OCI-LY7 (cell line): ENCODE results near the gene UNKL. TPM values are rescaled to one million over a fixed set of nuclear protein-coding genes. Genes with fewer than 3 reads are reported as not detected.

ENCODE experiments used
- BruUV-seq: library from RNA; stranded (reverse); fragments of 400-500 nt; replicated peaks from 2 replicates; lab custom pipeline; 2021; lab: Mats Ljungman, UMichigan
- CTCF ChIA-PET: fragments of 300-600 bp; sonication (Branson Sonifier 250); formaldehyde crosslinking; loops from one replicate; lab custom pipeline; 2022; ENCODE audit warnings: antibody characterized with exemption; ENCODE audit not compliant: unreplicated experiment; lab: Charles Lee
- POLR2A ChIA-PET: fragments of 300-600 bp; sonication (Branson Sonifier 250); formaldehyde crosslinking; loops from one replicate; lab custom pipeline; 2022; ENCODE audit warnings: antibody characterized with exemption; lab: Charles Lee
- DNase-seq: peaks from one replicate; pipeline ENCODE4 v3.0.0-alpha.2; 2015; ENCODE audit warnings: low spot score
- H2AFZ ChIP-seq: fragments of 200-600 bp; sonication (generic), shearing (Covaris generic); 2 replicates; pipeline ENCODE4 v1.6.1; 2014; ENCODE audit warnings: mild to moderate bottlenecking, antibody characterized with exemption, low read length, moderate library complexity
- H3K27ac ChIP-seq: fragments of 200-600 bp; sonication (generic); 2 replicates; pipeline ENCODE4 v1.5.1; 2014; ENCODE audit warnings: mixed run types, low read depth, mild to moderate bottlenecking, moderate library complexity, low read length, inconsistent platforms; ENCODE audit not compliant: poor library complexity, severe bottlenecking
- H3K36me3 ChIP-seq: fragments of 200-600 bp; sonication (generic); 2 replicates; pipeline ENCODE4 v1.6.1; 2014; ENCODE audit warnings: mild to moderate bottlenecking, antibody characterized with exemption, low read length, moderate library complexity, mixed read lengths; ENCODE audit not compliant: insufficient read depth
- H3K4me1 ChIP-seq: fragments of 200-600 bp; sonication (generic); 2 replicates; pipeline ENCODE4 v1.5.1; 2014; ENCODE audit warnings: mild to moderate bottlenecking, low read length; ENCODE audit not compliant: insufficient read depth, poor library complexity, severe bottlenecking
- H3K4me2 ChIP-seq: fragments of 200-600 bp; sonication (generic); 2 replicates; pipeline ENCODE4 v1.6.1; 2014; ENCODE audit warnings: mild to moderate bottlenecking, low read length
- H3K4me3 ChIP-seq: fragments of 200-600 bp; sonication (generic); 2 replicates; pipeline ENCODE4 v1.5.1; 2014; ENCODE audit warnings: mild to moderate bottlenecking, low read depth, low read length; ENCODE audit not compliant: poor library complexity, severe bottlenecking
- H3K79me2 ChIP-seq: fragments of 200-600 bp; sonication (generic); 2 replicates; pipeline ENCODE4 v1.6.1; 2016; ENCODE audit warnings: low read depth, mild to moderate bottlenecking, low read length, moderate library complexity, mixed read lengths; ENCODE audit not compliant: insufficient read depth
- H3K9me2 ChIP-seq: fragments of 200-600 bp; sonication (generic); 2 replicates; pipeline ENCODE4 v1.6.1; 2016; ENCODE audit warnings: mild to moderate bottlenecking, low read length, mixed read lengths; ENCODE audit not compliant: insufficient read depth
- H3K9me3 ChIP-seq: fragments of 200-600 bp; sonication (generic); 2 replicates; pipeline ENCODE4 v1.6.1; 2014; ENCODE audit warnings: mild to moderate bottlenecking, mixed run types, low read length, mixed read lengths
- H4K20me1 ChIP-seq: fragments of 200-600 bp; sonication (generic); 2 replicates; pipeline ENCODE4 v1.6.1; 2014; ENCODE audit warnings: mild to moderate bottlenecking, antibody characterized with exemption, low read length, moderate library complexity, mixed read lengths; ENCODE audit not compliant: insufficient read depth
- CTCF ChIP-seq: fragments of 200-600 bp; sonication (generic); conservative IDR thresholded peaks from 2 replicates; pipeline ENCODE4 v1.5.1; 2014; ENCODE audit warnings: mild to moderate bottlenecking, antibody characterized with exemption, low read length, moderate library complexity, mixed read lengths
- EZH2phosphoT487 ChIP-seq: fragments of 200-600 bp; sonication (generic); IDR thresholded peaks from 2 replicates; pipeline ENCODE4 v1.6.1; 2018; ENCODE audit warnings: low read depth, borderline replicate concordance, mild to moderate bottlenecking, mixed run types, antibody characterized with exemption, low read length, moderate library complexity, mixed read lengths
- intact Hi-C: fragments of 100-400 bp; cut with micrococcal nuclease; formaldehyde crosslinking; loops from one replicate; pipeline ENCODE4 v1.10.0; 2022; ENCODE audit not compliant: unreplicated experiment
- total RNA-seq, 2 experiments: library from RNA; depleted of rRNA in 1 of 2; stranded (reverse); fragments of >200 nt in 1 of 2; shearing (Covaris generic) in 1 of 2; gene quantifications; 2 replicates each; pipeline ENCODE4 v1.2.3, GENCODE V29; 2014 to 2022

UNKL gene
- total RNA-seq, 2 experiments from 2014 or later: 31.0 to 33.7 TPM

GRCh38 chr16:1343428-1344242 lies 70.9 kb downstream of the UNKL start:
- DNase-seq: no peak
- Histone ChIP-seq H3K27ac (no peak overlapping the region), H3K4me3 (no peak overlapping the region), H3K4me1 (peaks cover 18% of the 10 kb centered on the region), H3K9me3 (no peaks in the 10 kb centered on the region), H2AFZ (no peak overlapping the region), H3K79me2 (no peaks in the 10 kb centered on the region), H3K9me2 (no peaks in the 10 kb centered on the region), H4K20me1 (no peaks in the 10 kb centered on the region), H3K36me3 (peaks cover 6% of the 10 kb centered on the region; the same call in 1 of the 2 replicates), H3K4me2 (peak overlapping the region; percentile 52; the same call in 1 of the 2 replicates)
- ChIA-PET POLR2A (no interaction called here), CTCF (interaction anchor here (1.1 kb wide), 1 partner anchor 11 kb away, joined by 5 read pairs; no protein-coding TSS in a partner anchor)
- TF ChIP-seq EZH2phosphoT487 (no peak), CTCF (no peak)
- intact Hi-C loops: no loop called here
- no TSS peak for BruUV-seq

- intact Hi-C loops: loop anchor here (1.0 kb wide), 1 partner anchor 11 kb away; no protein-coding TSS in a partner anchor
Observed at GRCh38 chr16:1342526-1343427, 71.7 kb downstream of the UNKL start.

More at GRCh38 chr16:1342526-1343427, 71.7 kb downstream of the UNKL start:
- CTCF ChIA-PET: interaction anchor here (0.5 to 1.1 kb wide), 9 partner anchors 11 to 1474 kb away, joined by 3 to 6 read pairs (median 5); partner anchors contain the start of gene PRSS21
- Histone ChIP-seq H2AFZ (peak overlapping the region; percentile 8; the same call in 1 of the 2 replicates), H3K9me2 (no peaks in the 10 kb centered on the region), H3K36me3 (no peaks in the 10 kb centered on the region), H3K4me2 (peak overlapping the region; percentile 76), H3K9me3 (no peaks in the 10 kb centered on the region), H4K20me1 (no peaks in the 10 kb centered on the region), H3K27ac (peak overlapping the region; percentile 55), H3K4me3 (peak overlapping the region; percentile 57), H3K79me2 (no peaks in the 10 kb centered on the region), H3K4me1 (peaks cover 18% of the 10 kb centered on the region)
- TF ChIP-seq CTCF: peak; percentile 31; the same call in 1 of the 2 replicates
- no peak for TF ChIP-seq EZH2phosphoT487
- BruUV-seq: no TSS peak
- POLR2A ChIA-PET: interaction anchor here (0.7 to 1.3 kb wide), 2 partner anchors 11 to 248 kb away, joined by 4 to 5 read pairs; no protein-coding TSS in a partner anchor
- DNase-seq: peak; percentile 98
